ENCODE measurements around the gene SHISA3.
A peak's percentile ranks its signal among the peaks of the same experiment; 100 is the strongest.
"Not testable (repeated sequence)": the region's sequence is repeated elsewhere in the genome, so short reads cannot be mapped to it uniquely, and the experiment has no call there.

The SHISA3 gene

DNA sequence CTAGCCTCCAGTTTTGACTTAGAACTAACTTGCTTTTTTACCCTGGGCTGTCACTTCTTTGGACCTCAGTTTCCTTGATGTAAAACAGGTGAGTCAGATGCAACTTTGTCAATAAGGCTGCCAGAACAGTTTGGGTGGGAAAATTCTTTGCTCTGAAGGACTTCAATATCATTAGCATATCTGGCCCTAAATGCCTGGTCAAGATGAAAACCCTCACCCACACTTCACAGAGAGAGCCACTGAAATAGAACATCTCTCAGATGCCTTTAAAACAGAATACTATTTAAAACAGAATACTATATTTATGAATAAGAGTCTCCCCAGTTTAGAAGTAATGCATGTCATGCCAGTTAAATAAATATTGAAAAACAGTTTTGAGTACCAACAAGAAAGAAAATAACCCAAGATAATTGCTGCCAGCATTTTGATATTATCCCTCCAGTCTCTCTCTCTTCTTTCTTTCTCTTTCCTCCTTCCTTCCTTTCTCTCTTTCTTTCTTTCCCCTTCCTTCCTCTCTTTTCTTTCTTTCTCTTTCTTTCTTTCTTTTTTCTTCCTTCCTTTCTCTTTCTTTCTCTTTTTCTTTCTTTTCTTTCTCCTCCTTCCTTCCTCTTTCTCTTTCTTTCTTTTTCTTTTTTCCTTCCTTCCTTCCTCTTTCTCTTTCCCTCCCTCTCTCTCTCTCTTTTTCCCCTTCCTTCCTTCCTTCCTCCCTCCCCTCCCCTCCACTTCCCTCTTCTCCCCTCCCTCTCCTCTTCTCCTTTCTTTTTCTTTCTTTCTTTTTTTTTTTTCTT is 32.8 kb upstream of the SHISA3 start:
- no peaks in the 10 kb centered on the region for H3K36me3 ChIP-seq (replicated peaks)
- H3K27me3 ChIP-seq (replicated peaks), result no peaks in the 10 kb centered on the region
- in situ Hi-C loops (cut with HindIII; ENCODE audit: low pct_ligation_motif_present, low sequenced_read_pairs), result no loop called here
- no peak overlapping the region for H3K4me3 ChIP-seq (ENCODE audit: low read depth, low read length)
- no peak for DNase-seq
- no peak overlapping the region for H3K27ac ChIP-seq
- TF ChIP-seq CTCF (IDR thresholded peaks at IDR 0.05; ENCODE audit: low read depth, low read length, missing control alignments), result no peak

DNA sequence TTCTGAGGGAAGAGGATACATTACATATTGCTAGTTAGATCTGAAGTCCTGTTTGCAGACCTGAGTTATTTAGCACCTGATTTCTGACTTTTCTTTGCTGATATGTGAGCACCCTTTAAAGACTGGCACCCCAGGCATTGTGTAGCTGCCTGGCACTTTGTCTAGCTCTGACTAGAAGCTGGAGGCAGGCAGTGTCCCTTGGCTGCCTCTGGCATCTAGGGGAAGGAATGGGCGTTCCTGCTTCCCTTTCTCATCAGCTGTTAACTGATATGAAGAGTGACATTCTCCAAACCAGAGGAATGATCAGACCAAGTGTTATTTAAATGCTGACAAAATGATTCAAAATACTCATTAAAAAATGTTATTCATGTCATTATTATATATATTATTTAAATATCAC is 30.3 kb upstream of the SHISA3 start:
- no peak overlapping the region for H3K27ac ChIP-seq
- no peak for TF ChIP-seq CTCF (IDR thresholded peaks at IDR 0.05; ENCODE audit: low read depth, low read length, missing control alignments)
- no peaks in the 10 kb centered on the region for H3K27me3 ChIP-seq (replicated peaks)
- no peak for DNase-seq
- in situ Hi-C loops (cut with HindIII; ENCODE audit: low pct_ligation_motif_present, low sequenced_read_pairs), result no loop called here
- no peak overlapping the region for H3K4me3 ChIP-seq (ENCODE audit: low read depth, low read length)
- no peaks in the 10 kb centered on the region for H3K36me3 ChIP-seq (replicated peaks)

DNA sequence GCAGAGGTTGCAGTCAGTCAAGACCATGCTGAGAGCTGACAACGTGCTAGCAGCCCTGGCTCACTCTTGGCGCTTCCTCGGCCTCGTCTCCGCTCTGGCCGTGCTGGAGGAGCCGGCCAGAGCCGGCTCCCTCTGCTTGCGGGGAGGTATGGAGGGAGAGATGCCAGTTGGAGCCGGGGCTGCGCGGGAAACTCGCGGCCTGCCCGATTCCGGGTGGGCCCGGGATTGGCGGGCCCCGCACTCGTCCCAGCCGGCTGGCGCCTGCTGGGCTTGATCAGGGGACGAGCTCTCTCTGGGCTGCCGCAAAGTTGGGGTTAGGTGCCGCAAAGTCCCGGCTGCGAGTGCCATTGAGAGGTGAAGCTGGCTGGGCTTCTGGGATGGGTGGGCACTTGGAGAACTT is 27.8 kb upstream of the SHISA3 start:
- in situ Hi-C loops (cut with HindIII; ENCODE audit: low pct_ligation_motif_present, low sequenced_read_pairs), result no loop called here
- no peaks in the 10 kb centered on the region for H3K36me3 ChIP-seq (replicated peaks)
- TF ChIP-seq CTCF (IDR thresholded peaks at IDR 0.05; ENCODE audit: low read depth, low read length, missing control alignments), result no peak

DNA sequence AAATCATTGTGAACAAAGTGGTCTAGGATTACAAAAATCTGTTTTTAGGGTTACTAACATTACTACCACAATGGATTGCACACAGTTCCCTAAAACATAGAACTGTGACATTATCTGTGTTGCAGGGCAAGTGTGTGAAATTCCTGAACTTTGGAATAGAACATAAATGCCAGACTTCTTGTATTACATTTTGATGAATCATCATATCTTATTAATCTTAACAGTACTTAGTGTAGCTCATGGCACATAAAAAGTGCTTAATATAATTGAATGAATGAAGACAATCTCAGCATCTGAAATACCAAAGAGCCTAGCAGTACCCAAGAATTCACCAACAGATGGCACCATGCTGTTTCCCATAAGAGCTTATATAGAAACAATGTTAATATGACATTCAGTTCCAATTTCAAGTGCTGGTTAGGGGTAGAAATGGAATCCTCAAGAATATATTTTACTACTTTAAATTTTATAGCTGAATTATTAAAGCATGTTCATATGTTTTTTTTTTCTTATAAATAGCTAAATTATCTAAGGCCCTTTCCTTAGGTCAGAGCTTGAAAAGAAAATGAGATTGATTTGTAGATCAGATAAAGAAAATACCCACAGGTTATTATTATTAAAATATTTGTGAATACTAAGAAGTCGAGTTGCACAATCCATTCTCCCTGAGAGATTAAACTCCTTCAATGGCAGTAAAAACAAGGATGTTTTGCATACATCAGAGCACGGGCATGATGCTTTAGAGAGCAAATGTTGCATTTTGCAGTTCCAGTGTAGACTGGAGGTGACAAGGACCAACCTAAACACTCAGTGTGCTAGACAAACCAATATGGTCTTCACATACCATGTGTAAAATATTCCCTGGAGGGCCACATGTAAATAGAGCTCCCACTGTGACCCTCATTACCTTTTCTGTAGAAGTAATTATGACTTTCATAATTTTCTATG is 25.7 kb upstream of the SHISA3 start:
- Histone ChIP-seq H3K27me3 (replicated peaks) (no peaks in the 10 kb centered on the region), H3K27ac (no peak overlapping the region), H3K36me3 (replicated peaks) (no peaks in the 10 kb centered on the region), H3K4me3 (ENCODE audit: low read depth, low read length) (no peak overlapping the region)
- DNase-seq, result peak; percentile 67
- in situ Hi-C loops (cut with HindIII; ENCODE audit: low pct_ligation_motif_present, low sequenced_read_pairs), result no loop called here
- TF ChIP-seq CTCF (IDR thresholded peaks at IDR 0.05; ENCODE audit: low read depth, low read length, missing control alignments), result peak; percentile 62

More for the DNA sequence above, 27.8 kb upstream of the SHISA3 start:
- Histone ChIP-seq H3K27me3 (replicated peaks) (no peaks in the 10 kb centered on the region), H3K4me3 (ENCODE audit: low read depth, low read length) (no peak overlapping the region), H3K27ac (no peak overlapping the region)
- DNase-seq, result no peak

DNA sequence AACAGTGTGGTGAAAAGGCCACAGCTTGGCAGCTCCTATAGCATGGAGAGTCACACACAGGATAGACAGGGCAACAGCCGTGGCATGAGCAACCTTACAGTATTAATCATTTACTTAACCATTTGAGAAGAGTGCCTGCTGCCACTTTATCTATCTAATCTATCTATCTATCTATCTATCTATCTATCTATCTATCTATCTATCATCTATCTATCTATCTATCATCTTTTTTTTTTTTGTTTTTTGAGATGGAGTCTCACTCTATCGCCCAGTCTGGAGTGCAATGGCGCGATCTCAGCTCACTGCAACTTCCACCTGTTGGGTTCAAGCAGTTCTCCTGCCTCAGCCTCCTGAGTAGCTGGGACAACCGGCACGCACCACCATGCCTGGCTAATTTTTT is 25.0 kb upstream of the SHISA3 start:
- H3K36me3 ChIP-seq (replicated peaks); DNase-seq; H3K27me3 ChIP-seq (replicated peaks); in situ Hi-C loops (cut with HindIII; ENCODE audit: low pct_ligation_motif_present, low sequenced_read_pairs); H3K4me3 ChIP-seq (ENCODE audit: low read depth, low read length); H3K27ac ChIP-seq: not testable (repeated sequence)

- in situ Hi-C loops (cut with HindIII; ENCODE audit: low pct_ligation_motif_present, low sequenced_read_pairs), result no loop called here
- TF ChIP-seq CTCF (IDR thresholded peaks at IDR 0.05; ENCODE audit: low read depth, low read length, missing control alignments), result no peak
- H3K4me3 ChIP-seq (ENCODE audit: low read depth, low read length), result no peak overlapping the region
- no peak for DNase-seq
- no peaks in the 10 kb centered on the region for H3K27me3 ChIP-seq (replicated peaks)
- H3K27ac ChIP-seq, result no peak overlapping the region
- no peaks in the 10 kb centered on the region for H3K36me3 ChIP-seq (replicated peaks)
These were observed 19.8 kb upstream of the SHISA3 start for GRCh38 chr4:42377497-42377896.

Data from brain microvascular endothelial cell (primary cell).